Stimulated activated naive CD4-positive, alpha-beta T cell (primary cell): ENCODE results near the gene TSPY3.
"Not testable (repeated sequence)": the region's sequence is repeated elsewhere in the genome, so short reads cannot be mapped to it uniquely, and the experiment has no call there.

Source experiments
- DNase-seq, 6 experiments: peaks; one replicate each; lab custom pipeline; 2025; lab: John Stamatoyannopoulos, UW

Gene TSPY3, protein sequence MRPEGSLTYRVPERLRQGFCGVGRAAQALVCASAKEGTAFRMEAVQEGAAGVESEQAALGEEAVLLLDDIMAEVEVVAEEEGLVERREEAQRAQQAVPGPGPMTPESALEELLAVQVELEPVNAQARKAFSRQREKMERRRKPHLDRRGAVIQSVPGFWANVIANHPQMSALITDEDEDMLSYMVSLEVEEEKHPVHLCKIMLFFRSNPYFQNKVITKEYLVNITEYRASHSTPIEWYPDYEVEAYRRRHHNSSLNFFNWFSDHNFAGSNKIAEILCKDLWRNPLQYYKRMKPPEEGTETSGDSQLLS

DNA sequence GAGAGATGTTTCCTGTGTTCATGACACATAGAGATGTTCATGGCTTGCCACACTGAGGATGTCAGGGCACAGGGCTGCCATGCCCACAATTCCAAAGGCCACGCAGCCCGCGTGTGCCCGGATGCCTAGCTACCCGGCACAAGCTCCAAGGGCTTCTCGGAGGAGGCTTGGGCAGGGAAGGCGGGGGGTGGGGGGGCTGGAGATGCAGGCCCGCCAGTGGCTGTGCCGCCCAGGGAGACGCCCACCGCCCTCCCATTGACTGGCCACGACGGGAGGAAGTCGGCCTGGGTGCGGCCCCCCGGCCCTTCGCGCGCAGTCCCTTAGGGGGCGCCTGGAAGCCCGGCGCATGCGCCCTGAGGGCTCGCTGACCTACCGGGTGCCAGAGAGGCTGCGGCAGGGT lies at the start of gene TSPY3:
TSPY3 (plus strand) TSS at position 301 of the 400 bp plus-strand sequence; CDS start at position 347, 46 bp downstream.
- DNase-seq = not testable (repeated sequence)

DNA sequence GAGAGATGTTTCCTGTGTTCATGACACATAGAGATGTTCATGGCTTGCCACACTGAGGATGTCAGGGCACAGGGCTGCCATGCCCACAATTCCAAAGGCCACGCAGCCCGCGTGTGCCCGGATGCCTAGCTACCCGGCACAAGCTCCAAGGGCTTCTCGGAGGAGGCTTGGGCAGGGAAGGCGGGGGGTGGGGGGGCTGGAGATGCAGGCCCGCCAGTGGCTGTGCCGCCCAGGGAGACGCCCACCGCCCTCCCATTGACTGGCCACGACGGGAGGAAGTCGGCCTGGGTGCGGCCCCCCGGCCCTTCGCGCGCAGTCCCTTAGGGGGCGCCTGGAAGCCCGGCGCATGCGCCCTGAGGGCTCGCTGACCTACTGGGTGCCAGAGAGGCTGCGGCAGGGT lies 40.7 kb upstream of the TSPY3 start, which contains the start of gene TSPY8:
TSPY8 (plus strand) TSS at position 301 of the 400 bp plus-strand sequence; CDS start at position 347, 46 bp downstream.
- not testable (repeated sequence) for DNase-seq

DNA sequence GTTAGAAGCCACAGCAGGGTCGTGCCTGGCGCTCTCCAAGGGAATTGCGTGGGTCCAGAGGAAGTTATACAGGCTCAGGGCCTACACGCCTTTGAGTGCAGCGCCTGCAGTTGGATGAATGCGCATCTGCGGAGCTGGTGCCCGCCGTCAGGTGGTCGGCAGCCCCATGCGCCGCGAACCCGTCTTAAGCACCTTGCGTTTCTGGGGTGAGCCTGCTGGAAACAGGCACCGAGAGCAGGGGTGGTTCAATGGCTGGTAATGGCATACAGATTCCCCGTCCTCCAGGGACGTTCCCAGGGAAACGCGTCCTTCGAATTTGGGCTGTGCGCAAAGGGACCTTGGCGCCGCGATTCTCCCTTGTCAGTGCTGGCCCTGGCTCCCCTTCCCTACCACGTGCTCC lies 1.7 kb upstream of the TSPY3 start:
- DNase-seq = not testable (repeated sequence)
